Endodermal cell (in vitro differentiated cells): ENCODE results near the gene KIF26B. TPM values are rescaled to one million over a fixed set of nuclear protein-coding genes. Genes with fewer than 3 reads are reported as not detected.

Experiments
- DNase-seq: peaks from one replicate; pipeline ENCODE4 v3.0.0-alpha.2; 2017
- H3K27ac ChIP-seq: 2 replicates; pipeline ENCODE4 v1.5.1; 2013; ENCODE audit warnings: mild to moderate bottlenecking, low read depth, low read length, moderate library complexity
- H3K27me3 ChIP-seq: 2 replicates; pipeline ENCODE4 v1.6.1; 2013; ENCODE audit warnings: mild to moderate bottlenecking, low read length, moderate library complexity; ENCODE audit not compliant: insufficient read depth, control insufficient read depth, poor library complexity, severe bottlenecking
- H3K36me3 ChIP-seq: 2 replicates; pipeline ENCODE4 v1.7.0; 2013; ENCODE audit warnings: mild to moderate bottlenecking, low read length, moderate library complexity; ENCODE audit not compliant: control insufficient read depth, insufficient read depth
- H3K4me1 ChIP-seq: one replicate; pipeline ENCODE4 v1.7.0; 2013; ENCODE audit warnings: low read length; ENCODE audit not compliant: control insufficient read depth, insufficient read depth
- H3K4me3 ChIP-seq: 2 replicates; pipeline ENCODE4 v1.5.1; 2013; ENCODE audit warnings: mild to moderate bottlenecking, low read length, moderate library complexity
- H3K9ac ChIP-seq: 2 replicates; pipeline ENCODE4 v1.6.1; 2013; ENCODE audit warnings: mild to moderate bottlenecking, low read length, moderate library complexity; ENCODE audit not compliant: poor library complexity, severe bottlenecking; ENCODE audit errors: extremely low read depth
- H3K9me3 ChIP-seq: 2 replicates; pipeline ENCODE4 v1.6.1; 2013; ENCODE audit warnings: mild to moderate bottlenecking, low read length, moderate library complexity; ENCODE audit not compliant: control insufficient read depth
- H3K27ac Mint-ChIP-seq: 2 replicates; pipeline ENCODE4 v1.8.0; 2020; ENCODE audit warnings: mixed read lengths
- H3K27me3 Mint-ChIP-seq: 2 replicates; pipeline ENCODE4 v1.8.0; 2021; ENCODE audit warnings: mild to moderate bottlenecking, mixed read lengths; ENCODE audit not compliant: insufficient read depth
- H3K36me3 Mint-ChIP-seq: 2 replicates; pipeline ENCODE4 v1.8.0; 2020; ENCODE audit warnings: low read depth, mixed read lengths
- H3K4me1 Mint-ChIP-seq: 2 replicates; pipeline ENCODE4 v1.8.0; 2020; ENCODE audit warnings: mixed read lengths
- H3K4me3 Mint-ChIP-seq: 2 replicates; pipeline ENCODE4 v1.8.0; 2020; ENCODE audit warnings: mild to moderate bottlenecking, moderate library complexity, mixed read lengths
- H3K9me3 Mint-ChIP-seq: 2 replicates; pipeline ENCODE4 v1.8.0; 2020; ENCODE audit warnings: mild to moderate bottlenecking, mixed read lengths
- CTCF ChIP-seq: fragments of 200-600 bp; sonication (generic); conservative IDR thresholded peaks from 2 replicates; pipeline ENCODE4 v1.5.0; 2021; ENCODE audit warnings: antibody characterized with exemption, mild to moderate bottlenecking
- WGBS, 2 experiments: methylation state at CpG; one replicate each; pipeline versions ENCODE4 v1.1.5 to v1.1.7; 2013; ENCODE audit warnings: missing lambda C conversion rate in 2 of 2, mixed read lengths in 1 of 2; ENCODE audit not compliant: insufficient coverage in 1 of 2, insufficient read length in 1 of 2; 5-methylcytosine and 5-hydroxymethylcytosine counted together
- total RNA-seq, 2 donors: library from RNA; stranded (reverse); fragmentation: NEBNext Ultra II Directional in 1 of 2; extraction: Animal tissue kit (Norgen Biotek cat#: 25700) in 1 of 2; gene quantifications; 2 replicates in 1 of 2; 3 replicates in 1 of 2; pipeline ENCODE4 v1.2.1, GENCODE V29; 2021

KIF26B gene
- total RNA-seq, 2 donors from 2014 or later: 12.3 to 21.0 TPM

- no peak overlapping the region for H3K27ac ChIP-seq
- no peak overlapping the region for H3K4me3 ChIP-seq
- Mint-ChIP-seq H3K4me1 (peaks cover 11% of the 10 kb centered on the region), H3K9me3 (no peaks in the 10 kb centered on the region), H3K36me3 (peaks cover 27% of the 10 kb centered on the region), H3K27ac (no peak overlapping the region), H3K4me3 (no peak overlapping the region), H3K27me3 (no peaks in the 10 kb centered on the region)
- no peaks in the 10 kb centered on the region for H3K27me3 ChIP-seq
- no peak for DNase-seq
- H3K4me1 ChIP-seq: peaks cover 3% of the 10 kb centered on the region
- H3K9ac ChIP-seq: no peak overlapping the region
- peaks cover 19% of the 10 kb centered on the region for H3K36me3 ChIP-seq
- TF ChIP-seq CTCF: no peak
- H3K9me3 ChIP-seq: no peaks in the 10 kb centered on the region
- WGBS, 2 experiments: 93 to 95% methylated on average over 3 to 4 of the region's 4 CpGs
These were observed 33.6 kb downstream of the KIF26B start for GRCh38 chr1:245188403-245188802.

- H3K4me1 Mint-ChIP-seq: peaks cover 27% of the 10 kb centered on the region
- no peaks in the 10 kb centered on the region for H3K27me3 Mint-ChIP-seq
- Histone ChIP-seq H3K9ac (no peak overlapping the region), H3K4me3 (no peak overlapping the region), H3K4me1 (no peaks in the 10 kb centered on the region), H3K27me3 (no peaks in the 10 kb centered on the region), H3K36me3 (peaks cover 28% of the 10 kb centered on the region), H3K27ac (no peak overlapping the region), H3K9me3 (peaks cover 6% of the 10 kb centered on the region)
- WGBS, 2 experiments: 76 to 87% methylated on average over 6 to 9 of the region's 9 CpGs
- H3K36me3 Mint-ChIP-seq: peaks cover 23% of the 10 kb centered on the region
- DNase-seq: peak; percentile 80
- H3K9me3 Mint-ChIP-seq: peaks cover 4% of the 10 kb centered on the region
- no peak overlapping the region for H3K4me3 Mint-ChIP-seq
- no peak for TF ChIP-seq CTCF
- H3K27ac Mint-ChIP-seq: no peak overlapping the region
These were observed 40.6 kb downstream of the KIF26B start for GRCh38 chr1:245195398-245195797.

GRCh38 chr1:245197121-245197520 is 42.3 kb downstream of the KIF26B start:
- Histone ChIP-seq H3K9ac (no peak overlapping the region), H3K27ac (no peak overlapping the region), H3K4me3 (no peak overlapping the region), H3K27me3 (no peaks in the 10 kb centered on the region), H3K36me3 (peaks cover 40% of the 10 kb centered on the region), H3K4me1 (no peaks in the 10 kb centered on the region), H3K9me3 (peaks cover 6% of the 10 kb centered on the region)
- Mint-ChIP-seq H3K9me3 (peaks cover 4% of the 10 kb centered on the region), H3K4me1 (peaks cover 36% of the 10 kb centered on the region), H3K27ac (no peak overlapping the region), H3K27me3 (no peaks in the 10 kb centered on the region), H3K4me3 (no peak overlapping the region), H3K36me3 (peaks cover 29% of the 10 kb centered on the region)
- 94% methylated on average over 3 of the region's 3 CpGs; no CpG with 5 or more reads in 1 of the 2 experiments for WGBS, 2 experiments
- TF ChIP-seq CTCF: no peak
- DNase-seq: no peak
